Adrenal gland (tissue), 12 donors: ENCODE measurements around the gene ST6GALNAC3. TPM values are rescaled to one million over a fixed set of nuclear protein-coding genes. Genes with fewer than 3 reads are reported as not detected.

Experiments
- DNase-seq, 7 donors: peaks; one replicate each; pipeline ENCODE4 v3.0.0-alpha.2; 2019 to 2020
- H3K27ac ChIP-seq, 5 donors: fragments of 200-600 bp; sonication (generic) in 4 of 5; 1 replicate in 3 of 5; 2 replicates in 2 of 5; pipeline versions ENCODE4 v1.5.1 to v1.8.0; 2016 to 2020; ENCODE audit warnings: mild to moderate bottlenecking in 1 of 5
- H3K27me3 ChIP-seq: fragments of 200-600 bp; 2 replicates; pipeline ENCODE4 v1.8.0; 2021
- H3K36me3 ChIP-seq, 2 donors: fragments of 200-600 bp; replicated peaks in 1 of 2; 1 replicate in 1 of 2; 2 replicates in 1 of 2; pipeline versions ENCODE4 v1.5.1 to v1.8.0; 2018 to 2022
- H3K4me1 ChIP-seq, 2 donors: fragments of 200-600 bp; replicated peaks in 1 of 2; 1 replicate in 1 of 2; 2 replicates in 1 of 2; pipeline versions ENCODE4 v1.5.1 to v1.8.0; 2018 to 2021
- H3K4me3 ChIP-seq, 4 donors: fragments of 200-600 bp; sonication (generic) in 3 of 4; one replicate each; pipeline ENCODE4 v1.5.1; 2016 to 2018
- H3K9me3 ChIP-seq, 3 donors: fragments of 200-600 bp; sonication (generic) in 1 of 3; replicated peaks in 1 of 3; 1 replicate in 2 of 3; 2 replicates in 1 of 3; pipeline versions ENCODE4 v1.5.1 to v1.8.0; 2016 to 2021
- CTCF ChIP-seq, 6 experiments: fragments of 450-650 bp in 4 of 6; fragments of 200-600 bp in 2 of 6; sonication (generic) in 1 of 6; IDR thresholded peaks; 1 replicate in 5 of 6; 2 replicates in 1 of 6; pipeline versions ENCODE4 v1.5.1 to v1.8.0; 2016 to 2021; ENCODE audit warnings: antibody characterized with exemption in 6 of 6, mild to moderate bottlenecking in 2 of 6, moderate library complexity in 1 of 6
- POLR2A ChIP-seq, 2 donors: fragments of 450-650 bp; IDR thresholded peaks; one replicate each; pipeline ENCODE4 v1.6.1; 2017; ENCODE audit warnings: antibody characterized with exemption in 2 of 2, mild to moderate bottlenecking in 2 of 2, moderate library complexity in 1 of 2
- WGBS, 4 donors: extraction: QIAGEN DNeasy Blood & Tissue Kit in 2 of 4; methylation state at CpG; one replicate each; pipeline versions ENCODE4 v1.1.5 to v1.1.7; 2013 to 2017; 5-methylcytosine and 5-hydroxymethylcytosine counted together
- intact Hi-C, 2 donors: fragments of 100-400 bp; cut with DNase I; formaldehyde crosslinking; loops; one replicate each; pipeline versions ENCODE4 v1.14.1 to v1.15.0; 2022 to 2023
- polyA plus RNA-seq, 3 donors: library from polyadenylated mRNA; stranded (reverse); fragments of 200-250 nt in 2 of 3; fragments of 350-450 nt in 1 of 3; fragmentation: Illumina TruSeq in 1 of 3; extraction: RNeasy Lipid Tissue Mini Kit (QIAGEN cat#74804) in 1 of 3; gene quantifications; one replicate each; pipeline ENCODE4 v1.2.3, GENCODE V29; 2013 to 2014
- total RNA-seq, 9 donors: library from RNA; depleted of rRNA in 4 of 9; stranded (reverse); fragments of >200 nt in 4 of 9; fragments of 120-200 nt in 1 of 9; fragmentation: NEBNext Ultra II Directional in 1 of 9; extraction: Animal tissue kit (Norgen Biotek cat#: 25700) in 1 of 9; gene quantifications; one replicate each; pipeline versions ENCODE4 v1.1.0 to v1.2.4, GENCODE V29; 2013 to 2023
- donor health status: healthy with polysubstance abuse.
- donor health status: Bipolar disorder and iron deficiency.
- donor health status: DM: yes; HTN: yes; CAD: no.
- donor health status: DM: no; HTN: no; CAD: no.
- donor health status: DM: no; HTN: no; CAD: no.
- donor health status: DM: yes; HTN: yes; CAD: no.

Gene ST6GALNAC3
- total and polyA plus RNA-seq, 12 donors = 1.4 to 11.5 (median 5.9) TPM

GRCh38 chr1:76611770-76612445, 537.4 kb downstream of the ST6GALNAC3 start:
- H3K4me3 ChIP-seq = no peak overlapping the region
- DNase-seq = no peak
- intact Hi-C loops = loop anchor here in 1 of 2 donors (10.0 kb wide), 1 partner anchor 1377 kb away; no protein-coding TSS in a partner anchor
- no peaks in the 10 kb centered on the region for H3K27me3 ChIP-seq
- no peaks in the 10 kb centered on the region for H3K4me1 ChIP-seq
- no peaks in the 10 kb centered on the region for H3K36me3 ChIP-seq
- TF ChIP-seq CTCF (IDR thresholded peaks at IDR 0.05) = no peak
- no peak for TF ChIP-seq POLR2A (IDR thresholded peaks at IDR 0.05)
- no peak overlapping the region for H3K27ac ChIP-seq
- 86 to 89% (median 88%) methylated on average over 5 of the region's 5 CpGs for WGBS, 4 donors
- H3K9me3 ChIP-seq = no peaks in the 10 kb centered on the region

GRCh38 chr1:76613886-76614285, 539.3 kb downstream of the ST6GALNAC3 start:
- 49 to 76% (median 67%) methylated on average over 2 of the region's 2 CpGs for WGBS, 4 donors
- no peaks in the 10 kb centered on the region for H3K27me3 ChIP-seq
- H3K4me1 ChIP-seq = no peaks in the 10 kb centered on the region
- H3K4me3 ChIP-seq = no peak overlapping the region
- TF ChIP-seq CTCF (IDR thresholded peaks at IDR 0.05) = no peak
- TF ChIP-seq POLR2A (IDR thresholded peaks at IDR 0.05) = no peak
- H3K27ac ChIP-seq = no peak overlapping the region
- no peaks in the 10 kb centered on the region for H3K36me3 ChIP-seq
- DNase-seq = no peak
- intact Hi-C loops = loop anchor here in 1 of 2 donors (10.0 kb wide), 1 partner anchor 1379 kb away; no protein-coding TSS in a partner anchor
- no peaks in the 10 kb centered on the region for H3K9me3 ChIP-seq

GRCh38 chr1:76615253-76616035, 540.9 kb downstream of the ST6GALNAC3 start:
- H3K36me3 ChIP-seq = no peaks in the 10 kb centered on the region
- 62 to 73% (median 68%) methylated on average over 3 of the region's 3 CpGs for WGBS, 4 donors
- no peaks in the 10 kb centered on the region for H3K4me1 ChIP-seq
- no peaks in the 10 kb centered on the region for H3K9me3 ChIP-seq
- H3K27me3 ChIP-seq = no peaks in the 10 kb centered on the region
- no peak for DNase-seq
- TF ChIP-seq POLR2A (IDR thresholded peaks at IDR 0.05) (no peak), CTCF (IDR thresholded peaks at IDR 0.05) (no peak)
- no peak overlapping the region for H3K27ac ChIP-seq
- H3K4me3 ChIP-seq = no peak overlapping the region
- intact Hi-C loops = loop anchor here in 1 of 2 donors (10.0 kb wide), 1 partner anchor 1381 kb away; no protein-coding TSS in a partner anchor

DNA sequence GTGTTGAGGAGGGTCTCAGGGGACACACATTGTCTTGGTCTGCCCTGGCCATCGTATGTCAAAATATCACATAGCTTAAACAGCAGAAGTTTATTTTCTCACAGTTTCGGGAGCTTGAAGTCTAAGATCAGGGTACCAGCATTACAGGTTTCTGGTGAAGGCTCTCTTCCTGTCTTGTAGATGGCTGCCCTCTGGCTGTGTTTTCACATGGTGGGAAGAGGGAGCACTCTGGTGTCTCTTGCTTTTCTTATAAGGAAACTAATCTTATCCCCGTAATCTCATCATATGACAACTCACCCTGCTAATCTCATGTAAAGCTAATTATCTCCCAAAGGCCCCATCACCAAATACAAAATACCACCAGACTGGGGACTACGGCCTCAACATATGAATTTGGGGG, 545.8 kb downstream of the ST6GALNAC3 start:
- H3K4me1 ChIP-seq = no peaks in the 10 kb centered on the region
- no peaks in the 10 kb centered on the region for H3K9me3 ChIP-seq
- no peak overlapping the region for H3K4me3 ChIP-seq
- 69 to 84% (median 80%) methylated on average over 4 of the region's 4 CpGs for WGBS, 4 donors
- DNase-seq = no peak
- H3K27ac ChIP-seq = no peak overlapping the region
- intact Hi-C loops = no loop called here
- no peak for TF ChIP-seq CTCF (IDR thresholded peaks at IDR 0.05)
- TF ChIP-seq POLR2A (IDR thresholded peaks at IDR 0.05) = no peak
- H3K27me3 ChIP-seq = no peaks in the 10 kb centered on the region
- H3K36me3 ChIP-seq = no peaks in the 10 kb centered on the region
